ENCODE measurements around the gene INTS14. TPM values are rescaled to one million over a fixed set of nuclear protein-coding genes. Genes with fewer than 3 reads are reported as not detected.
A peak's percentile ranks its signal among the peaks of the same experiment; 100 is the strongest.

INTS14 gene
- total RNA-seq, 2 experiments from 2014 or later: 47.4 to 48.1 TPM

GRCh38 chr15:65595960-65596359 is 15.0 kb downstream of the INTS14 start:
- ATAC-seq: no peak
- Mint-ChIP-seq H3K27me3 (no peaks in the 10 kb centered on the region), H3K27ac (no peak overlapping the region), H3K9me3 (no peaks in the 10 kb centered on the region), H3K4me1 (ENCODE audit: low read depth) (peaks cover 3% of the 10 kb centered on the region), H3K4me3 (no peak overlapping the region), H3K36me3 (ENCODE audit: low read depth) (peaks cover 38% of the 10 kb centered on the region)
- intact Hi-C loops (cut with micrococcal nuclease): no loop called here
- peak; percentile 23 for DNase-seq
- ChIA-PET POLR2A (interaction anchor here (1.3 to 1.6 kb wide), 3 partner anchors 11 to 41 kb away, joined by 3 to 5 read pairs (median 4); partner anchors contain the start of gene INTS14), CTCF (interaction anchor here (1.1 to 1.8 kb wide), 4 partner anchors 8 to 692 kb away, joined by 3 to 7 read pairs (median 3); no protein-coding TSS in a partner anchor)
- TF ChIP-seq, protein P1, sequence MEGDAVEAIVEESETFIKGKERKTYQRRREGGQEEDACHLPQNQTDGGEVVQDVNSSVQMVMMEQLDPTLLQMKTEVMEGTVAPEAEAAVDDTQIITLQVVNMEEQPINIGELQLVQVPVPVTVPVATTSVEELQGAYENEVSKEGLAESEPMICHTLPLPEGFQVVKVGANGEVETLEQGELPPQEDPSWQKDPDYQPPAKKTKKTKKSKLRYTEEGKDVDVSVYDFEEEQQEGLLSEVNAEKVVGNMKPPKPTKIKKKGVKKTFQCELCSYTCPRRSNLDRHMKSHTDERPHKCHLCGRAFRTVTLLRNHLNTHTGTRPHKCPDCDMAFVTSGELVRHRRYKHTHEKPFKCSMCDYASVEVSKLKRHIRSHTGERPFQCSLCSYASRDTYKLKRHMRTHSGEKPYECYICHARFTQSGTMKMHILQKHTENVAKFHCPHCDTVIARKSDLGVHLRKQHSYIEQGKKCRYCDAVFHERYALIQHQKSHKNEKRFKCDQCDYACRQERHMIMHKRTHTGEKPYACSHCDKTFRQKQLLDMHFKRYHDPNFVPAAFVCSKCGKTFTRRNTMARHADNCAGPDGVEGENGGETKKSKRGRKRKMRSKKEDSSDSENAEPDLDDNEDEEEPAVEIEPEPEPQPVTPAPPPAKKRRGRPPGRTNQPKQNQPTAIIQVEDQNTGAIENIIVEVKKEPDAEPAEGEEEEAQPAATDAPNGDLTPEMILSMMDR (IDR thresholded peaks at IDR 0.05): no peak

- H3K27ac Mint-ChIP-seq: no peak overlapping the region
- ATAC-seq: no peak
- TF ChIP-seq, protein P1 (IDR thresholded peaks at IDR 0.05): no peak
- H3K4me3 Mint-ChIP-seq: no peak overlapping the region
- no peaks in the 10 kb centered on the region for H3K27me3 Mint-ChIP-seq
- no peak for DNase-seq
- intact Hi-C loops (cut with micrococcal nuclease): no loop called here
- H3K9me3 Mint-ChIP-seq: no peaks in the 10 kb centered on the region
- H3K4me1 Mint-ChIP-seq (ENCODE audit: low read depth): peaks cover 29% of the 10 kb centered on the region
- ChIA-PET CTCF (no interaction called here), POLR2A (no interaction called here)
- H3K36me3 Mint-ChIP-seq (ENCODE audit: low read depth): peaks cover 57% of the 10 kb centered on the region
Observed at GRCh38 chr15:65587094-65587493, 23.8 kb downstream of the INTS14 start.

DNA sequence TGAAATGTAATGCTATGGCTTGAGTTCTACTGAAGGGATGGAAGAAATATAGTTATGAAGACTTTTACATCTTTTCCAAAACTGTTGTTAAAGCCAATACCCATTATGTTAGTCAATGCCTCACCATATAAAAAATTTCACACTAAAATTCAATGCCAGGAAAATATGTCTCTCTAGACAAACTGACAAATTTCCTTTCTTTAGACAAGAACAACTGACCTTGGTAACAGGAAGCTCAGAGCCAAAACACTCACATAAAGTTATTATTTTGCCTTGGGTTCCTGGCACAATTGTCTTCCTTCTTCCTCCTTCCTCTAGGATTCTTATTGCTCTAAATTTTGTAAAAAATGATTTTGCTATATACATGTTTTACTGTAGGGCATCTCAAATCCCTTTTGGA is 26.7 kb downstream of the INTS14 start:
- ChIA-PET POLR2A (interaction anchor here (1.0 kb wide), 1 partner anchor 10 kb away, joined by 3 read pairs; no protein-coding TSS in a partner anchor), CTCF (no interaction called here)
- H3K27ac Mint-ChIP-seq: peak overlapping the region; percentile 66
- ATAC-seq (no peak), DNase-seq (no peak)
- TF ChIP-seq, protein P1 (IDR thresholded peaks at IDR 0.05): no peak
- peaks cover 29% of the 10 kb centered on the region for H3K4me1 Mint-ChIP-seq (ENCODE audit: low read depth)
- H3K36me3 Mint-ChIP-seq (ENCODE audit: low read depth): peaks cover 55% of the 10 kb centered on the region
- H3K4me3 Mint-ChIP-seq: no peak overlapping the region
- intact Hi-C loops (cut with micrococcal nuclease): no loop called here
- no peaks in the 10 kb centered on the region for H3K9me3 Mint-ChIP-seq
- no peaks in the 10 kb centered on the region for H3K27me3 Mint-ChIP-seq

DNA sequence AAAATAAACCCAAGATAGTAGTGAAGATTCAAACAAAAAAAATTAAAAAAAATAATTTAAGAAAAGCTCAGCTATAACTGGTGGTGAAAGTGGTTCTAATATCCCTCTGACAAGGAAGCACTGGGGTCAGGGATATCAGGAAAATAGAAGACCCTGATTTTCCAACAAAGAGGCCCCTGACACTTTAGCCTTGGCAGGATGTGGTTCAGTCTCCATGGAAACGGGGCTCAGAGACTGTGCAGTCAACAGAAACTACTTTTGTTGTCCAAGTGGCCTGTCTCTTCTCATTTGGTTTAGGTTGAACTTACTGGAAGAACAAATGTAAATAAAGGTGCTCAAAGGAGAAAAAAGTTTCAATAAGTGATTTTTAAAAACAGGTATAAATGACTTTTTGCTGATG is 27.2 kb downstream of the INTS14 start:
- no peak overlapping the region for H3K4me3 Mint-ChIP-seq

GRCh38 chr15:65580287-65580686 is 30.6 kb downstream of the INTS14 start:
- peaks cover 19% of the 10 kb centered on the region for H3K4me1 Mint-ChIP-seq (ENCODE audit: low read depth)
- ATAC-seq: no peak
- peaks cover 52% of the 10 kb centered on the region for H3K36me3 Mint-ChIP-seq (ENCODE audit: low read depth)
- no peak for DNase-seq
- TF ChIP-seq, protein P1 (IDR thresholded peaks at IDR 0.05): no peak
- intact Hi-C loops (cut with micrococcal nuclease): no loop called here
- H3K27me3 Mint-ChIP-seq: no peaks in the 10 kb centered on the region
- CTCF ChIA-PET: interaction anchor here (1.0 to 1.3 kb wide), 3 partner anchors 15 to 195 kb away, joined by 3 to 5 read pairs (median 3); no protein-coding TSS in a partner anchor
- POLR2A ChIA-PET: interaction anchor here (1.5 kb wide), 1 partner anchor 25 kb away, joined by 3 read pairs; no protein-coding TSS in a partner anchor
- H3K4me3 Mint-ChIP-seq: no peak overlapping the region
- peak overlapping the region; percentile 59 for H3K27ac Mint-ChIP-seq
- no peaks in the 10 kb centered on the region for H3K9me3 Mint-ChIP-seq

More for the DNA sequence above, 27.2 kb downstream of the INTS14 start:
- ChIA-PET POLR2A (no interaction called here), CTCF (no interaction called here)
- peaks cover 60% of the 10 kb centered on the region for H3K36me3 Mint-ChIP-seq (ENCODE audit: low read depth)
- H3K9me3 Mint-ChIP-seq: no peaks in the 10 kb centered on the region
- intact Hi-C loops (cut with micrococcal nuclease): no loop called here
- ATAC-seq: peak; percentile 75
- peak overlapping the region; percentile 66 for H3K27ac Mint-ChIP-seq
- DNase-seq: peak; percentile 73
- H3K4me1 Mint-ChIP-seq (ENCODE audit: low read depth): peaks cover 29% of the 10 kb centered on the region
- TF ChIP-seq, protein P1 (IDR thresholded peaks at IDR 0.05): no peak
- no peaks in the 10 kb centered on the region for H3K27me3 Mint-ChIP-seq
